Measurements from ENCODE around the gene RFX4.

DNA sequence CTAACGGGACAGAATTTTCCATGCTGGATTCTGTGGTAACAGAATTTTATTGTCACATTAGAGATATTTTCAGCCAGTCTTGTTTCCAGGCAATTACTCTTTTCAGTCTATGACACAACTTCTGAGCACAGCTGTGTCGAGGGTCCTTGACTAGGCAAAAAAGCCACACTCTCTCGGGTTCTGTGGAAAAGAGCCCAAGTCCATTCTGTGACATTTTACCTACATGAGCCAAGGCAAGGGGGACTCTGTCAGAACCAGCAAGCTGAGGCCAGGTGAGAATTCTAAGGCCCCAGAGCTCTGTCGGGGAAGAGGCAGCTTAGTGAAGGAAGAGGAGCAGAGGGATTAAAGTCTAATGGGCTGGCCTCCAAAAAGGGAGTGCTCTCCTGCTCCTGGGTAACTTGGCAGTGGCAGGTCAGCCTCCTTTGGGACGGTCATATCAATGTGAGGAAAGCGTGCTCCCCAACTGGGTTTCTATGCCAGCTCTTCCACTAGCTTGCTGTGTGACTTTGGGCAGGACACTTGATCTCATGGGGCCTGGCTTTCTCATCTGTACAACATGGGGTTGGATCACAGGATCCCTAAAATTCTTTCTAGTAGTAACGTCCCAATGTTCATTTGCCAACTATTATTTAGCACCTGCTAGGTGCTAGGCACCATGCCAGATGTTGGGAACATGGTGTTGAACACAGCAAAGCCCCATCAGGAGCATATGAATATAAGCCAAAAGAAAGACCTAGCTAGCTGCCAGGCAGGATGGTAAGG is 175.7 kb downstream of the RFX4 start:
- no peak for TF ChIP-seq GATA2 (IDR thresholded peaks at IDR 0.05; ENCODE audit: low read depth, low read length)
- TF ChIP-seq GATA3 (IDR thresholded peaks at IDR 0.05; ENCODE audit: low read depth, low read length) = no peak
